Heart left ventricle (tissue), 16 donors: ENCODE data around the gene OTOA. TPM values are rescaled to one million over a fixed set of nuclear protein-coding genes. Genes with fewer than 3 reads are reported as not detected.
"Not testable (repeated sequence)": the region's sequence is repeated elsewhere in the genome, so short reads cannot be mapped to it uniquely, and the experiment has no call there.

Experiments
- ATAC-seq, 4 donors: fragments of 200-7000 bp; cut with Tn5 transposase; one replicate each; pipeline ENCODE4 v1.9.1; 2020 to 2022; ENCODE audit warnings: moderate library complexity in 4 of 4, mild to moderate bottlenecking in 3 of 4, moderate number of reproducible peaks in 1 of 4
- DNase-seq, 5 donors: peaks; one replicate each; pipeline ENCODE4 v3.0.0-alpha.2; 2020
- H3K27ac ChIP-seq, 12 donors: fragments of 200-600 bp; sonication (generic) in 4 of 12; one replicate each; pipeline versions ENCODE4 v1.5.0 to v1.8.0; 2016 to 2022; ENCODE audit warnings: mild to moderate bottlenecking in 2 of 12
- H3K27me3 ChIP-seq, 9 donors: fragments of 200-600 bp; sonication (generic) in 2 of 9; one replicate each; pipeline versions ENCODE4 v1.5.1 to v1.8.0; 2016 to 2022; ENCODE audit warnings: mild to moderate bottlenecking in 3 of 9
- H3K36me3 ChIP-seq, 9 donors: fragments of 200-600 bp; sonication (generic) in 2 of 9; one replicate each; pipeline versions ENCODE4 v1.5.0 to v1.8.0; 2018 to 2022; ENCODE audit warnings: mild to moderate bottlenecking in 2 of 9
- H3K4me1 ChIP-seq, 12 donors: fragments of 200-600 bp; sonication (generic) in 4 of 12; one replicate each; pipeline versions ENCODE4 v1.5.0 to v1.8.0; 2016 to 2022; ENCODE audit warnings: mild to moderate bottlenecking in 3 of 12
- H3K4me3 ChIP-seq, 12 donors: fragments of 200-600 bp; sonication (generic) in 4 of 12; one replicate each; pipeline versions ENCODE4 v1.5.0 to v1.8.0; 2017 to 2022; ENCODE audit warnings: mild to moderate bottlenecking in 9 of 12, moderate library complexity in 4 of 12
- H3K9me3 ChIP-seq, 12 donors: fragments of 200-600 bp; sonication (generic) in 4 of 12; one replicate each; pipeline versions ENCODE4 v1.5.0 to v1.8.0; 2016 to 2022; ENCODE audit warnings: mild to moderate bottlenecking in 1 of 12
- POLR2A ChIP-seq, 2 donors: fragments of 450-650 bp; IDR thresholded peaks; one replicate each; pipeline ENCODE4 v1.6.1; 2017; ENCODE audit warnings: antibody characterized with exemption in 2 of 2, mild to moderate bottlenecking in 2 of 2, moderate library complexity in 2 of 2
- WGBS, 4 donors: extraction: QIAGEN DNeasy Blood & Tissue Kit in 2 of 4; methylation state at CpG; one replicate each; pipeline versions ENCODE4 v1.1.5 to v1.1.7; 2013 to 2018; 5-methylcytosine and 5-hydroxymethylcytosine counted together
- intact Hi-C, 10 donors: fragments of 100-400 bp; cut with DNase I; formaldehyde crosslinking; loops; one replicate each; pipeline versions ENCODE4 v1.11.1 to v1.14.2; 2022
- polyA plus RNA-seq, 2 donors: library from polyadenylated mRNA; stranded (reverse); fragments of 200-250 nt; gene quantifications; one replicate each; pipeline ENCODE4 v1.2.3, GENCODE V29; 2013
- total RNA-seq, 9 donors: library from RNA; depleted of rRNA in 2 of 9; stranded (reverse); fragments of >200 nt in 2 of 9; fragmentation: NEBNext Ultra II Directional in 3 of 9; extraction: Animal tissue kit (Norgen Biotek cat#: 25700) in 3 of 9; gene quantifications; one replicate each; pipeline versions ENCODE4 v1.1.0 to v1.2.4, GENCODE V29; 2016 to 2023
- TF ChIP-seq, protein P1 (sequence below), 12 donors: fragments of 200-600 bp; sonication (generic) in 4 of 12; IDR thresholded peaks; one replicate each; pipeline versions ENCODE4 v1.5.0 to v1.8.0; 2018 to 2022; ENCODE audit warnings: antibody characterized with exemption in 12 of 12, mild to moderate bottlenecking in 5 of 12
- donor health status: ischemic (EF 13 %, LVEDD 7.1; RV severe dilation, severe dysfunction).
- donor health status: healthy with polysubstance abuse.
- donor health status: DM: no; HTN: yes; CAD: no.
- donor health status: DM: no; HTN: no; CAD: no.
- donor health status: ischemic (EF 25% LVEDD 6.9; RV normal size, moderate dysfunction).
- donor health status: ischemic (EF 25% LVEDD 5.7; RV mildly dilated, moderate dysfunction).
- donor health status: healthy.
- donor health status: DM: yes; HTN: yes; CAD: no.
- donor health status: ischemic (EF 35%, LVEDD 5.7; RV mildly dilated, moderate dysfunction).
- donor health status: nonischemic (EF 11% LVEDD 7.7; RV severe dilation, severe dysfunction).
- donor health status: DM: yes; HTN: yes; CAD: no.
- donor health status: PGD.
- donor health status: ischemic (EF 29% LVEDD 5.4; RV normal size, mild dysfunction).
- donor health status: nonischemic (EF 23%, LVEDD 6.1; RV moderate dilation, normal function).

Gene OTOA
- total and polyA plus RNA-seq, 11 donors = 0.03 to 0.41 (median 0.27) TPM; not detected in 7

DNA sequence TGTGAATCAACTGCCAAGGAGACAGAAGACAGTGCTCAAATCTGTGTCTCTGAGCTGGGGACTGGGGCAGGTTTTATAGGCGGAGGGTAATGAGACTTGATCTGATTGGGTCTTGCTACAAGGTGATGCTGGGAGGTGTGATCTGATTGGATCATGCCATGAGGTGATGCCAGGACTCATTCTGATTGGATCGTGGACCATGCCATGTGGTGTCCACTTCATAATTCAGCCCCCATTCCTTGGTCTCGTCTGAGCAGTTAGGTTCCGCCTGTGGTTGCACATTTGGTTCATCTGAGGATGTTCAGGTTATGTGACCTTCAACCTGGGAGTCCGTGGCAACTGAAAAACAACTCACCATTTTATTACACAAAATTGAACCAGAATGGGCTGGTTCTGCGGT, 41.0 kb downstream of the OTOA start:
- no peak overlapping the region for H3K27ac ChIP-seq
- DNase-seq (no peak), ATAC-seq (no peak)
- intact Hi-C loops = loop anchor here in 5 of 10 donors (5.0 to 10.0 kb wide), 4 partner anchors 47 to 122 kb away; partner anchors contain the start of gene IGSF6 (in 1 of the 5)
- 77 to 96% (median 85%) methylated on average over 5 to 6 of the region's 6 CpGs for WGBS, 4 donors
- peaks cover 0 to 9% (median 0%) of the 10 kb centered on the region in 12 donors for H3K4me1 ChIP-seq
- no peaks in the 10 kb centered on the region for H3K9me3 ChIP-seq
- H3K4me3 ChIP-seq = no peak overlapping the region
- H3K27me3 ChIP-seq = peaks cover 0 to 3% (median 0%) of the 10 kb centered on the region in 9 donors
- TF ChIP-seq, protein P1, sequence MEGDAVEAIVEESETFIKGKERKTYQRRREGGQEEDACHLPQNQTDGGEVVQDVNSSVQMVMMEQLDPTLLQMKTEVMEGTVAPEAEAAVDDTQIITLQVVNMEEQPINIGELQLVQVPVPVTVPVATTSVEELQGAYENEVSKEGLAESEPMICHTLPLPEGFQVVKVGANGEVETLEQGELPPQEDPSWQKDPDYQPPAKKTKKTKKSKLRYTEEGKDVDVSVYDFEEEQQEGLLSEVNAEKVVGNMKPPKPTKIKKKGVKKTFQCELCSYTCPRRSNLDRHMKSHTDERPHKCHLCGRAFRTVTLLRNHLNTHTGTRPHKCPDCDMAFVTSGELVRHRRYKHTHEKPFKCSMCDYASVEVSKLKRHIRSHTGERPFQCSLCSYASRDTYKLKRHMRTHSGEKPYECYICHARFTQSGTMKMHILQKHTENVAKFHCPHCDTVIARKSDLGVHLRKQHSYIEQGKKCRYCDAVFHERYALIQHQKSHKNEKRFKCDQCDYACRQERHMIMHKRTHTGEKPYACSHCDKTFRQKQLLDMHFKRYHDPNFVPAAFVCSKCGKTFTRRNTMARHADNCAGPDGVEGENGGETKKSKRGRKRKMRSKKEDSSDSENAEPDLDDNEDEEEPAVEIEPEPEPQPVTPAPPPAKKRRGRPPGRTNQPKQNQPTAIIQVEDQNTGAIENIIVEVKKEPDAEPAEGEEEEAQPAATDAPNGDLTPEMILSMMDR (IDR thresholded peaks at IDR 0.05) = no peak
- TF ChIP-seq POLR2A (IDR thresholded peaks at IDR 0.05) = no peak
- no peaks in the 10 kb centered on the region for H3K36me3 ChIP-seq

DNA sequence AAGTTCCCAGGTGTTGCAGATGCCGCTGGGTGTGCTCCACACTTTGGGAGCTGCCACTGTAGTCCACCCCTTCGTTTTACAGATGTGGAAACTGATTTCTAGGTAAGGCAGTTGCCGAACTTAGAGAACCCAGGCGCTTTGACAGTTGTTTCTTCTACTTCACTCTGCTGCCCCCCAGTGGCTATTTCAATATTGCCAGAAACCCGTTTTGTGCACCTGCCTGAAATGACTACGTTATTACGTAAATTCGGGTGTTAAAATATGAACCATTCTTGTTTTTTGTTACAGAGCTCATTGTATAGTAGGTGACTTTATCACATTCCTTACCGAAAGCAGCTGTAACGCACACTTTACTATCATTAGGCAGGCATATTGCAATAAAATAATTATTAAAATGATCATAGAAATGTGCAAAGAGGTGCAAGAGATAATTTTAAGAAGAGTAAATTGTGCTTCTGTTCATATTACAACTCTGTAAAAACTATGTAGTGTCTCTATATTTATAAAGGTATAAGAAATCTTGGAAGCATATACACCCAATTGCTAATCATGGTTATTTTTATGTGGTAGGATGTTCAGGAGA, 44.9 kb downstream of the OTOA start:
- 6 to 8% (median 7%) methylated on average over 10 of the region's 10 CpGs for WGBS, 4 donors

DNA sequence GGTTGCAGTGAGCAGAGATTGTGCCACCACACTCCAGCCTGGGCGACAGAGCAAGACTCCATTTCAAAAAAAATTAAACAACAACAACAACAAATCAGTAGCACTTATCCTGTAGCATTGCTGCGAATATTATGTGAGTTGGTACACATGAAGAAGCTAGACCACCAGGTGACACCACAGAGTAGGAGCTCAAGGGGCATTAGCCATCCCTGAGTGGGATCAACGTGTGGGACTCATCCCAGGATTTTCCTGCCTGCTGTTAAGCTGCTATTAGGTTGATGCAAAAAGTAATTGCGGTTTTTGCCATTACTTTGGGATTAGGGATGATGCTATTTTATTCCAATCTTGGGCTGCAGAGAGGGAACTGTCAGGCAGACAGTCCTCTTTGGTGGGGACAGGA, 47.2 kb downstream of the OTOA start:
- H3K36me3 ChIP-seq = no peaks in the 10 kb centered on the region
- intact Hi-C loops = loop anchor here in 4 of 10 donors (2.0 to 5.0 kb wide), 4 partner anchors 49 to 129 kb away; partner anchors contain the start of gene OTOA (in 1 of the 4)
- no peak for TF ChIP-seq POLR2A (IDR thresholded peaks at IDR 0.05)
- TF ChIP-seq, protein P1 (IDR thresholded peaks at IDR 0.05) = no peak
- H3K27me3 ChIP-seq = peaks cover 0 to 3% (median 0%) of the 10 kb centered on the region in 9 donors
- ATAC-seq (no peak), DNase-seq (no peak)
- 77 to 80% (median 78%) methylated on average over 4 of the region's 4 CpGs for WGBS, 4 donors
- H3K27ac ChIP-seq = no peak overlapping the region
- H3K4me3 ChIP-seq = no peak overlapping the region
- peaks cover 0 to 9% (median 0%) of the 10 kb centered on the region in 12 donors for H3K4me1 ChIP-seq
- no peaks in the 10 kb centered on the region for H3K9me3 ChIP-seq

More for the DNA sequence above, 44.9 kb downstream of the OTOA start:
- no peaks in the 10 kb centered on the region for H3K36me3 ChIP-seq
- no peak overlapping the region for H3K4me3 ChIP-seq
- peak; percentile 45 to 73 (median 58) for DNase-seq
- intact Hi-C loops = loop anchor here in 9 of 10 donors (1.0 to 10.0 kb wide), 8 partner anchors 51 to 126 kb away; partner anchors contain the start of gene IGSF6 (in 1 of the 9)
- no peak overlapping the region for H3K27ac ChIP-seq
- ATAC-seq = peak in 2 of 4 donors; percentile 53 to 63
- no peaks in the 10 kb centered on the region for H3K9me3 ChIP-seq
- TF ChIP-seq, protein P1 (IDR thresholded peaks at IDR 0.05) = peak; percentile 78 to 90 (median 84)
- no peak for TF ChIP-seq POLR2A (IDR thresholded peaks at IDR 0.05)
- H3K4me1 ChIP-seq = peaks cover 0 to 9% (median 0%) of the 10 kb centered on the region in 12 donors
- H3K27me3 ChIP-seq = peaks cover 0 to 3% (median 0%) of the 10 kb centered on the region in 9 donors

DNA sequence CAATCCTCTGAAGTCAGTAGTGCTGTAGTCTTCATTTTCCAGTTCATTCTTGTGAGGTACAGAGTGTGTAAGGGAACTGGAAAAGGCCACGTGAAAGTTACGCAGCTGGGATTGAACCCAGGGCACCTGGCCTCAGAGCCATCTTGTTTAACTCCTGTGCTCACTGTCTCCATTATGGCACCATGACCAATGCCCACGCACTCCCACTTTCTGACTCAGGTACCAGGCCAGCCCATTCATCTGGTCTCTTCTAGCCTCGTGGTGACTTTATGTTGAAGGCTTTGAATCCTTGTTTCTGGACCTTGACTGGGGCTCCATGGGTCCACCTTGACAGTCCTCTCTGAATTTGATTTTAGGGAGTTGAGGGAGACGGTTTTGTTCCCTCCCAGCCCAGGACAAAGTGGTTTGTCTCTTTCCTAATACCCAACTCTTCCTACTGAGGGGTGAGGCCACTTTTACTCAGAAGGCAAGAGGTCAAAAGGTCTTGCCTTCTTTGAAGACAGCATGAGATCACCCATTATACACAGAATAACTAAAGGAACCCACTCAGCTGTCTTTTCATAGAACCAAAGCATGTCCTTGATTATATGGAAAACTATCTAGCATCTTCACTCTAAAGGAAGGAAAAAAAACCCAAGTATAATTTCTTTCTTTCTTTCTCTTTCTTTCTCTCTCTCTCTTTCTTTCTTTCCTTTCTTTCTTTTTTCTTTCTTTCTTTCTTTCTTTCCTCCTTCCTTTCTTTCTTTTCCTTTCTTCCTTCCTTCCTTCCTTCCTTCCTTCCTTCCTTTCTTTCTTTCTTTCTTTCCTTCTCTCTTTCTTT, 50.0 kb downstream of the OTOA start:
- Histone ChIP-seq H3K36me3 (no peaks in the 10 kb centered on the region), H3K4me3 (no peak overlapping the region), H3K4me1 (peaks cover 0 to under 1% (median 0%) of the 10 kb centered on the region in 12 donors), H3K9me3 (no peaks in the 10 kb centered on the region), H3K27ac (no peak overlapping the region), H3K27me3 (no peaks in the 10 kb centered on the region)
- DNase-seq (no peak), ATAC-seq (no peak)
- TF ChIP-seq POLR2A (IDR thresholded peaks at IDR 0.05) = no peak
- TF ChIP-seq, protein P1 (IDR thresholded peaks at IDR 0.05) = no peak
- intact Hi-C loops = loop anchor here in 3 of 10 donors (5.0 kb wide), 3 partner anchors 51 to 131 kb away; partner anchors contain the start of gene OTOA (in 1 of the 3)
- WGBS, 4 donors = 76 to 91% (median 84%) methylated on average over 5 of the region's 5 CpGs

DNA sequence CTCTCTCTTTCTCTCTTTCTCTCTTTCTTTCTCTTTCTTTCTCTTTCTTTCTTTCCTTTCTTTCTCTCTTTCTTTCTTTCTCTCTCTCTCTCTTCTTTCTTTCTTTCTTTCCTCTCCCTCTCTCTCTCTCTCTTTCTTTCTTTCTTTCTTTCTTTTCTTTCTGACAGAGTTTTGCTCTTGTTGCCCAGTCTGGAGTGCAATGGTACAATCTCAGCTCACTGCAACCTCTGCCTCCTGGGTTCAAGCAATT, 50.5 kb downstream of the OTOA start:
- DNase-seq, H3K4me3 ChIP-seq, H3K36me3 ChIP-seq, H3K27ac ChIP-seq, H3K4me1 ChIP-seq, H3K27me3 ChIP-seq, ATAC-seq, H3K9me3 ChIP-seq: not testable (repeated sequence)
- intact Hi-C loops = loop anchor here in 3 of 10 donors (5.0 kb wide), 3 partner anchors 52 to 132 kb away; partner anchors contain the start of gene OTOA (in 1 of the 3)
